ENCODE data around the gene CTSV.
"Not testable (repeated sequence)": the region's sequence is repeated elsewhere in the genome, so short reads cannot be mapped to it uniquely, and the experiment has no call there.

Gene CTSV

DNA sequence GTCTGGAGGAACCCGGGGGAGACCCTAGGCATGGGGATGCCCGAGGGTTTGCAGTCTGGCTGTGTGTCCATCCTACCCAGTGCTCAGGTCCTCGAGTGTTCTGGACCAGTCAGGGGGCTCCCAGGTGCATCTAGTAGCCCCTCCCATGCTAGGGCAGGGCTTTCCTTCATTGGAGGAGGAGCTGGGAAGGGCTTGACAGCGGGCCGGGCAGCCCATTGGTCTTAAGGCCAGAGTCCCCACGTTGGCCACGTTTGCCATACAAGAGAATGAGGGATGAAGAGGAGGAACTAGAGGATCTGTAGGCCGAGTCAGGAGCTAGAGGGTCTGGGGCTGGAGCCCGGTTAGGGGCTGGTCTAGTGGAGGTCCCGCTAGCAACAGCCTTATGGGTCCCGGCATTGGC is 37.3 kb upstream of the CTSV start:
- Histone ChIP-seq H3K9me3 (ENCODE audit: control insufficient read depth, low read length) (no peaks in the 10 kb centered on the region), H2AFZ (no peak overlapping the region), H3K79me2 (no peaks in the 10 kb centered on the region), H3K27me3 (ENCODE audit: control insufficient read depth, insufficient read depth, low read length) (no peaks in the 10 kb centered on the region), H3K4me3 (ENCODE audit: low read depth, low read length) (no peak overlapping the region), H3K36me3 (ENCODE audit: control insufficient read depth, insufficient read depth, low read length) (no peaks in the 10 kb centered on the region), H3K9ac (no peak overlapping the region), H3K4me2 (ENCODE audit: low read length) (no peak overlapping the region), H3K27ac (no peak overlapping the region), H3K4me1 (no peaks in the 10 kb centered on the region)
- TF ChIP-seq CTCF (IDR thresholded peaks at IDR 0.05): no peak

DNA sequence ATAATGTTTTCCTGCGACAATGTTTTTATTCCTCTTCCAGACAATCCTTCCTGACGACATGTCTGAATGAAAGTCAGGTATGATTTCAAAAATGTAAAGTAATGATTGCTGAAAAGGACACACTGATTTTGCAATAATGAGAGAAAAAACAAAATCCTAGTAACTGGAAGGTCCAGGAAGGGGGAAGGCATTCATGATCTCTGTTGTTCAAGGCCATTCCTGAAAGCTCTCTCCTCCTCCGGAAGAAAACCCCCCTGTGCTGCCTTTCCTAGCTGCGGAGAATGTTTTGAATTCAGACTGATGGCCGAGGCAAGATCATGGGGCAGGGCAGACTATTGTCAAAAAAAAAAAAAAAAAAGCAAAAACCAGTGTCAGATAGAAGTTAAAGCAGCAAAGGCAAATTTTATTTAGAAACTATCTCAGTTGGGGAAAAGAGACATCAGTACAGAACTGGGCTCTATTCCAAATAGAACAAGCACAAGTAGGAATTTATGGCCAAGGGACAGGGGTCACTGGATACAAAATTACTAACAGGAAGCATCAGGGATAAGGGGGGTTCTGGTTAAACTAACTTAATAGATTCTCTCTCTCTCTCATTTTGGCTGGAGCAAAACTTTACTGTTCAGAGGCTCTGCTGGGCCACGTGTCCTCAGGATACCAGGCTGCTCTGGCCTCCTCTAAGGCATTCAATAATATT is 36.5 kb upstream of the CTSV start:
- Histone ChIP-seq H3K27me3 (ENCODE audit: control insufficient read depth, insufficient read depth, low read length) (no peaks in the 10 kb centered on the region), H2AFZ (no peak overlapping the region)
- TF ChIP-seq CTCF (IDR thresholded peaks at IDR 0.05): no peak

GRCh38 chr9:97073506-97073905 is 34.6 kb upstream of the CTSV start:
- Histone ChIP-seq H3K9ac (no peak overlapping the region), H2AFZ (no peak overlapping the region), H3K79me2 (no peaks in the 10 kb centered on the region), H3K27me3 (ENCODE audit: control insufficient read depth, insufficient read depth, low read length) (no peaks in the 10 kb centered on the region), H3K36me3 (ENCODE audit: control insufficient read depth, insufficient read depth, low read length) (no peaks in the 10 kb centered on the region), H3K27ac (no peak overlapping the region), H3K4me1 (no peaks in the 10 kb centered on the region), H3K4me2 (ENCODE audit: low read length) (no peak overlapping the region), H3K4me3 (ENCODE audit: low read depth, low read length) (no peak overlapping the region), H3K9me3 (ENCODE audit: control insufficient read depth, low read length) (no peaks in the 10 kb centered on the region)
- TF ChIP-seq CTCF (IDR thresholded peaks at IDR 0.05): no peak

More for the DNA sequence above, 36.5 kb upstream of the CTSV start:
- H3K4me3 ChIP-seq (ENCODE audit: low read depth, low read length): no peak overlapping the region
- no peaks in the 10 kb centered on the region for H3K9me3 ChIP-seq (ENCODE audit: control insufficient read depth, low read length)
- H3K36me3 ChIP-seq (ENCODE audit: control insufficient read depth, insufficient read depth, low read length): no peaks in the 10 kb centered on the region
- H3K9ac ChIP-seq: no peak overlapping the region
- no peak overlapping the region for H3K4me2 ChIP-seq (ENCODE audit: low read length)
- H3K79me2 ChIP-seq: no peaks in the 10 kb centered on the region
- H3K4me1 ChIP-seq: no peaks in the 10 kb centered on the region
- H3K27ac ChIP-seq: no peak overlapping the region

- Histone ChIP-seq H3K79me2 (no peaks in the 10 kb centered on the region), H3K27ac (no peak overlapping the region), H3K36me3 (ENCODE audit: control insufficient read depth, insufficient read depth, low read length) (no peaks in the 10 kb centered on the region), H3K27me3 (ENCODE audit: control insufficient read depth, insufficient read depth, low read length) (no peaks in the 10 kb centered on the region), H3K4me1 (no peaks in the 10 kb centered on the region), H3K9me3 (ENCODE audit: control insufficient read depth, low read length) (no peaks in the 10 kb centered on the region), H3K4me2 (ENCODE audit: low read length) (no peak overlapping the region), H2AFZ (no peak overlapping the region), H3K9ac (no peak overlapping the region), H3K4me3 (ENCODE audit: low read depth, low read length) (no peak overlapping the region)
- TF ChIP-seq CTCF (IDR thresholded peaks at IDR 0.05): no peak
Measured at GRCh38 chr9:97072285-97072776, 33.4 kb upstream of the CTSV start.

DNA sequence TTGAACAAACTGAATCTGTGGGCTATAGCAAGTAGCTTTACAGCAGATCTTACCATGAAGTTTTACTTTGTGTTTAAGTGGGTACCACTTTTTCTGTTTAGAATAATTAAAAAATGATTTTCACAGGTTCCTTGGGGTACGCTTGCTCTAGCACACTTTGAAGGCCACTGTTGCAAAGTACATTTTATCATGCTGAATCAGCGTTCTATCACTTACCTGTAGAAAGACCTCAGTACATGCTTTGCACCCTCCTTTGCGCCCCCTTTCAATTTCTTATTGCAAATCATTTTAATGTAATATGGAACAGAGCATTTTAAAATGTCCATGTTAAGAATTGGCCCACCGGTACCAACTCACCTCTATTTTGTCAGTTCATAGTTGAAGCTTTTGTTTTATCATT is 31.4 kb upstream of the CTSV start:
- H3K79me2 ChIP-seq; H3K9ac ChIP-seq; H3K4me3 ChIP-seq (ENCODE audit: low read depth, low read length); H3K27ac ChIP-seq; H3K27me3 ChIP-seq (ENCODE audit: control insufficient read depth, insufficient read depth, low read length); H3K4me1 ChIP-seq; H3K4me2 ChIP-seq (ENCODE audit: low read length); H3K36me3 ChIP-seq (ENCODE audit: control insufficient read depth, insufficient read depth, low read length); H3K9me3 ChIP-seq (ENCODE audit: control insufficient read depth, low read length); H2AFZ ChIP-seq: not testable (repeated sequence)
